Ascending aorta (tissue), 2 donors: ENCODE data around the gene NKX1-1. TPM values are rescaled to one million over a fixed set of nuclear protein-coding genes. Genes with fewer than 3 reads are reported as not detected.

ENCODE experiments used
- DNase-seq, 2 donors: peaks; one replicate each; pipeline ENCODE4 v3.0.0-alpha.2; 2019; ENCODE audit warnings: low spot score in 2 of 2
- H3K27ac ChIP-seq, 2 donors: fragments of 200-600 bp; sonication (generic); one replicate each; pipeline ENCODE4 v1.5.1; 2016 to 2017; ENCODE audit warnings: mild to moderate bottlenecking in 1 of 2
- H3K27me3 ChIP-seq: fragments of 200-600 bp; sonication (generic); one replicate; pipeline ENCODE4 v1.5.1; 2017
- H3K36me3 ChIP-seq, 2 donors: fragments of 200-600 bp; sonication (generic); one replicate each; pipeline ENCODE4 v1.5.1; 2016
- H3K4me1 ChIP-seq, 2 donors: fragments of 200-600 bp; sonication (generic); one replicate each; pipeline ENCODE4 v1.5.1; 2016 to 2017; ENCODE audit warnings: mild to moderate bottlenecking in 1 of 2
- H3K4me3 ChIP-seq, 2 donors: fragments of 200-600 bp; sonication (generic); one replicate each; pipeline ENCODE4 v1.5.1; 2016 to 2017; ENCODE audit warnings: mild to moderate bottlenecking in 1 of 2
- H3K9me3 ChIP-seq, 2 donors: fragments of 200-600 bp; sonication (generic); one replicate each; pipeline ENCODE4 v1.5.1; 2016
- CTCF ChIP-seq, 3 experiments: fragments of 200-600 bp in 2 of 3; fragments of 450-650 bp in 1 of 3; sonication (generic) in 2 of 3; IDR thresholded peaks; one replicate each; pipeline ENCODE4 v1.5.1; 2016 to 2019; ENCODE audit warnings: antibody characterized with exemption in 3 of 3, mild to moderate bottlenecking in 1 of 3, moderate library complexity in 1 of 3
- intact Hi-C: fragments of 100-400 bp; cut with DNase I; formaldehyde crosslinking; loops from one replicate; pipeline ENCODE4 v1.15.1; 2023
- total RNA-seq: library from RNA; depleted of rRNA; stranded (reverse); fragments of >200 nt; gene quantifications from one replicate; pipeline ENCODE4 v1.1.0, GENCODE V29; 2016

NKX1-1 gene
- total RNA-seq, 1 donor from 2014 or later, result not detected

DNA sequence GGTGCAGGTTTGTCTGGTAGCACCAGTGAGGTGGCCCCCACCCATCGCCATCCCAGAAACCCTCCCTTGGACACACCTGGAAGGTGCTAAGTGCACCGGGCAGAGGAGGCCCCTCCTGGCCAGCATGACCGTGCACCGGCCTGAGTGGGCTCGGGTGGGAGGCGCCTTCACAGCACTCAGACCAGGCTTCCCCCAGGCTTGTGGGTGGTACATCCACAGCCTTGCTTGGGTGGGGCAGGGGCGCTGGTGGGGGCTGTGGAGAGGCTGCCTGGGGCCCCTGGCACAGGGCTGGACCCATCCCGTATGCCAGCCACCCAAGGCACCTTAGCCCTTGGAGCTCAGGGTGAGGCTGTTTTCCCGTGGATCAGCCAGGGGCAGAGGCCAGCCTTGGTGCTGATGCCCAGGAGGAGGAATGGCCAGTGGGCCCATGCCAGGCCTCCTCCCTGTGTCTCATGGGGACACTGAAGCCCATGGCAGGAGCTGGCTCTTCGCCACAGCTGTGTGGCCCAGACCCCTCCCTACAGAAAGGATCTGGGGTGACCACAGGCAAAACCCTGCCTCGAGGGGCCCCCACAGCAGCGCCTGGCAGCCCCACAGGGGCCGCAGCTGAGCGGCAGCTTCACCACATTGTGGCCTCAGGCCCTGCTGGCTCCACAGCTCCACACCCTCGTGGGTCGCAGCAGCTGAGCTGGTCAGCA lies 21.4 kb downstream of the NKX1-1 start:
- DNase-seq, result no peak
- H3K27me3 ChIP-seq, result no peaks in the 10 kb centered on the region
- TF ChIP-seq CTCF (IDR thresholded peaks at IDR 0.05), result no peak
- intact Hi-C loops, result no loop called here
- no peak overlapping the region for H3K4me3 ChIP-seq
- peaks cover 0 to 14% of the 10 kb centered on the region in 2 donors for H3K9me3 ChIP-seq
- H3K4me1 ChIP-seq, result no peaks in the 10 kb centered on the region
- H3K27ac ChIP-seq, result no peak overlapping the region
- peaks cover 52 to 78% of the 10 kb centered on the region in 2 donors for H3K36me3 ChIP-seq

DNA sequence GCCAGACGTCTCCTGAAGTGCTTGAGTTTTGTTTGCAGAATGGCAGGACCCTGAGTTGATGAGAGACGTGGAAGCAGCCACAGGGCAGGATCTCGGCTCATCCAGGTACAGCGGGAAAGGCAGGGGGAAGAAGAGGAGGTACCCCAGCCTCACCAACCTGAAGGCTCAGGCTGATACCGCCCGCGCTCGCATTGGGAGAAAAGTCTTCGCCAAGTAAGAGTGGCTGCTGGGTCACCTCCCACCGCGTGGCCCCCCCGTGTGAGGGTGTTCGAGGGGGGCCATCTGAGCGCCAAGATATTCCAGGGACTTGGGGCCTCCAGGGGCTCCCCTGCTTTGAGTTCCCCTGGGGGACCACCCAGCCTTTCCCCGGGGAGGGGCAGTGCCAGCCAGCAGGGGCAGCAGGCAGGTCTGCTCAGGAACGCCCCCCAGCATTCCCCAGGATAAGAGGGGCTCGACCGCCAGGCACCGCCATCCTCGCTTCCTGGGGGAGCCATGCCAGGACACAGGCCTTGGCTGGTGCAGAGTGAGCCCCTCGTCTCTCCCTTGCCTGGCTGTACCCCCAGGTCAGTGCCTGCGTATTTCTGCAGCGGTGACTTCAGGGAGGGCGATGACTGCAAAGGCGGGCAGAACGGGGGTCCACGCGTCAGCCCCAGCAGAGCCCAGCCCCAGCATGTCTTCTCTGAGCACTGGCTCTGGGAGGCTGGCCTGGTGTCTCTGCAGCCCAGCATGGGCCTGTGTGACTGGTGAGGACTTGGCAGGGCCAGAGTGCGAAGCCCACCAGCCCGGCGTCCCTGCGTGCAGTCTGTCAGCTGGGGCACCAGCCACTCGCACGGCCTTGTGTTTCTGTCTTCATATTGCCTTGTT lies 22.3 kb downstream of the NKX1-1 start:
- H3K27me3 ChIP-seq, result no peaks in the 10 kb centered on the region
- intact Hi-C loops, result no loop called here
- H3K4me1 ChIP-seq, result no peaks in the 10 kb centered on the region
- TF ChIP-seq CTCF (IDR thresholded peaks at IDR 0.05), result no peak
- H3K27ac ChIP-seq, result no peak overlapping the region
- no peak overlapping the region for H3K4me3 ChIP-seq
- H3K9me3 ChIP-seq, result peaks cover 0 to 9% of the 10 kb centered on the region in 2 donors
- peaks cover 49 to 77% of the 10 kb centered on the region in 2 donors for H3K36me3 ChIP-seq
- no peak for DNase-seq

- H3K27ac ChIP-seq, result no peak overlapping the region
- H3K27me3 ChIP-seq, result no peaks in the 10 kb centered on the region
- intact Hi-C loops, result no loop called here
- H3K4me3 ChIP-seq, result no peak overlapping the region
- peaks cover 44 to 68% of the 10 kb centered on the region in 2 donors for H3K36me3 ChIP-seq
- no peak for TF ChIP-seq CTCF (IDR thresholded peaks at IDR 0.05)
- H3K4me1 ChIP-seq, result no peaks in the 10 kb centered on the region
- DNase-seq, result no peak
- peaks cover 0 to under 1% of the 10 kb centered on the region in 2 donors for H3K9me3 ChIP-seq
Observed at GRCh38 chr4:1382776-1383727, 23.2 kb downstream of the NKX1-1 start.

DNA sequence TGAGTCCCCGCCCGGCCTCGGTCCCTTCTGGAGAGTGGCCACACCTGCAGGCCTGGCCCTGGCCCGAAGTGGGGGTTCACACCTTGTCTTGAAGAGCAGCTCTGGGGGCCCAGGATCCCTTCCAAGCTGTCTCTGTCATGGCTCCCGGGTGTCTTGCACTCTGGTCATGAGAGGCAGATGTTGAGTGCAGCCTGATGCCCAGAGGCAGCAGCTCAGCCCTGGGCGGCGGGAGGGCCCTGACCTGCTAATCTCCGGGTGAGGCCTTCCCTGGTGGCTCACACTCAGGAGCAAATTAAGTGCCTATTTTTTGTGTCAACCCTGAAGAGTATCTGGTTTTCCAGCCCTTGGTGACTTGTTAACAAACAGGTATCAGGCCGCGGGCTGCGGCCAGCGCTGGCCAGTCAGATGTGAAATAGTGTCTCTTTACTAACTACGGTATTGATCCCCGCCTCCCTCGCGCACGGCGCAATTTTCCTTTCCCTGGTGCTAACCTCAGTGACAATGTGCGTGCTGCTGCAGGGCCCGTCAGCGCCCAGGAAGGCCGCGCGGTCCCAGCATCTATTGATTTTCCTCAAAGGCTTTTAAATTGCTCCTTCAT lies 24.2 kb downstream of the NKX1-1 start:
- no peak for DNase-seq
- peaks cover 37 to 67% of the 10 kb centered on the region in 2 donors for H3K36me3 ChIP-seq

More for the DNA sequence above, 24.2 kb downstream of the NKX1-1 start:
- Histone ChIP-seq H3K4me3 (no peak overlapping the region), H3K27me3 (no peaks in the 10 kb centered on the region), H3K4me1 (no peaks in the 10 kb centered on the region), H3K9me3 (no peaks in the 10 kb centered on the region), H3K27ac (no peak overlapping the region)
- intact Hi-C loops, result no loop called here
- TF ChIP-seq CTCF (IDR thresholded peaks at IDR 0.05), result no peak
